C4-2B (cell line): ENCODE results near the gene SYT9.

ENCODE experiments used
- CTCF ChIP-seq: fragments of 450-650 bp; conservative IDR thresholded peaks from 2 replicates; pipeline ENCODE4 v1.5.1; 2017; ENCODE audit warnings: mild to moderate bottlenecking
- ZFX ChIP-seq: fragments of 450-650 bp; IDR thresholded peaks from 2 replicates; pipeline ENCODE4 v1.6.1; 2017

GRCh38 chr11:7279676-7280075 is 28.0 kb downstream of the SYT9 start:
- TF ChIP-seq CTCF = no peak
- no peak for TF ChIP-seq ZFX
